D341Med (cell line): Measurements from ENCODE around the gene KRTAP10-11.

Source experiments
- DNase-seq: peaks from one replicate; pipeline ENCODE4 v3.0.0; 2012; ENCODE audit warnings: low spot score

The KRTAP10-11 gene

GRCh38 chr21:44695641-44696040 lies 49.4 kb downstream of the KRTAP10-11 start:
- peak; percentile 14 for DNase-seq

DNA sequence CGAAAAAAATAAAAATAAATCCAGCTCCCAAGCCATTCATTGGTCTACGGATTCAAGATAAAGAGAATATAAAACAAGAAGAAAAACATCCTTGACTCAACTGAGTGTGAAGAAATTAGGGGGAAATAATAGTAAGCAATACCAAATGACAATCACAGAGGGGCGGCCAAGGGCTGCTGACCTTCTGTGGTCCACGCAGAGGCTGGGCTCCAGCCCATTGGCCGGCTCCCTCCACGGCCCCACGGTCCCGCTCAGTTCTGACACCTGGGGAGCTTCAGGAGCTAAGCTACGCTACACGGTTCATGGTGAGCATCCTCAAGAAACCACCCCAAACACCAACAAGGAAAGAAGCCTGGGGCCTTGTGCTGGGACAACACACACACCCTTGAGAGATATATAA lies 50.4 kb downstream of the KRTAP10-11 start:
- peak; percentile 24 for DNase-seq
